NCI-H345 treated with DMSO at 0.1 percent for 48 hours (cell line): ENCODE measurements around the gene CTNND2.

Experiments used
- DNase-seq: peaks from one replicate; lab custom pipeline; 2025; ENCODE audit not compliant: unreplicated experiment; lab: John Stamatoyannopoulos, UW

Gene CTNND2

GRCh38 chr5:11527652-11528349, 376.4 kb downstream of the CTNND2 start:
- no peak for DNase-seq

GRCh38 chr5:11525020-11525419, 379.2 kb downstream of the CTNND2 start:
- DNase-seq, result no peak

GRCh38 chr5:11524188-11524587, 380.1 kb downstream of the CTNND2 start:
- DNase-seq, result no peak

- DNase-seq, result no peak
Observed at GRCh38 chr5:11522796-11523195, 381.4 kb downstream of the CTNND2 start.

GRCh38 chr5:11520241-11520930, 383.9 kb downstream of the CTNND2 start:
- DNase-seq, result no peak

- no peak for DNase-seq
Observed at GRCh38 chr5:11519236-11519635, 385.0 kb downstream of the CTNND2 start.

GRCh38 chr5:11518676-11519075, 385.6 kb downstream of the CTNND2 start:
- DNase-seq, result no peak

GRCh38 chr5:11514705-11515432, 389.4 kb downstream of the CTNND2 start:
- no peak for DNase-seq

GRCh38 chr5:11511878-11512277, 392.4 kb downstream of the CTNND2 start:
- no peak for DNase-seq

GRCh38 chr5:11510889-11511288, 393.4 kb downstream of the CTNND2 start:
- no peak for DNase-seq

GRCh38 chr5:11509793-11510192, 394.5 kb downstream of the CTNND2 start:
- DNase-seq, result no peak

- DNase-seq, result no peak
Observed at GRCh38 chr5:11507156-11507910, 396.9 kb downstream of the CTNND2 start.

GRCh38 chr5:11504886-11505193, 399.4 kb downstream of the CTNND2 start:
- DNase-seq, result no peak

GRCh38 chr5:11504065-11504885, 400.0 kb downstream of the CTNND2 start:
- no peak for DNase-seq

GRCh38 chr5:11502783-11503182, 401.5 kb downstream of the CTNND2 start:
- DNase-seq, result no peak

GRCh38 chr5:11497651-11498050, 406.6 kb downstream of the CTNND2 start:
- DNase-seq, result no peak

- no peak for DNase-seq
Observed at GRCh38 chr5:11496137-11496719, 408.0 kb downstream of the CTNND2 start.

- DNase-seq, result no peak
Observed at GRCh38 chr5:11494340-11494739, 409.9 kb downstream of the CTNND2 start.

- DNase-seq, result no peak
Observed at GRCh38 chr5:11491404-11492075, 412.7 kb downstream of the CTNND2 start.

- no peak for DNase-seq
Observed at GRCh38 chr5:11483630-11484029, 420.6 kb downstream of the CTNND2 start.
